GM18511 (cell line): Measurements from ENCODE around the gene NXPH4.

Experiments
- ATAC-seq: cut with Tn5 transposase; IDR thresholded peaks from one replicate; pipeline ENCODE4 v1.9.1; 2021; ENCODE audit warnings: mild to moderate bottlenecking, moderate library complexity; ENCODE audit not compliant: unreplicated experiment

The NXPH4 gene

DNA sequence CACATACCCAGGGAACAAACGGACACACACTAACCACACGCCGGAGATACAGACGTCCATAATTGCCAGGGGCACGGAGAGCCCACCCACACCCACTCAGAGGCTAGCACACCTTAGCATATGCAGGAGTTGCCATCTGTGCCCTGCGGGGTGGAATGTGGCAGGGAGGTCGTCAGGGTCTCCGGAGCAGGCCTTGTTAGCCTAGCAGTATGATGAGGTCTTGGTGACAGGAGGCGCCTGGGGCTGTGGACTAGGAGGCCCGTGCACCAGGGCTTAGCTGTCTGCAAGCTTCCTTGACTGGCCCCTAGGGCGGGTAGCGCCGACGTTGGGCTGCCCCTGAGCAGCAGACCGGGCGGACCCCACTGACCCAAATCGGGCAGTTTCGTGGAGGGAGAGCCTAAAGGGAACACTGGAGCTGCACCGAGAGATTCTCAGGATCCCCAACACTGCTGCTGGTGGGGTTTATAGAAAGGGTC lies 24.4 kb downstream of the NXPH4 start:
- ATAC-seq: no peak

- ATAC-seq: no peak
These were observed 25.1 kb downstream of the NXPH4 start for GRCh38 chr12:57241402-57242310.

DNA sequence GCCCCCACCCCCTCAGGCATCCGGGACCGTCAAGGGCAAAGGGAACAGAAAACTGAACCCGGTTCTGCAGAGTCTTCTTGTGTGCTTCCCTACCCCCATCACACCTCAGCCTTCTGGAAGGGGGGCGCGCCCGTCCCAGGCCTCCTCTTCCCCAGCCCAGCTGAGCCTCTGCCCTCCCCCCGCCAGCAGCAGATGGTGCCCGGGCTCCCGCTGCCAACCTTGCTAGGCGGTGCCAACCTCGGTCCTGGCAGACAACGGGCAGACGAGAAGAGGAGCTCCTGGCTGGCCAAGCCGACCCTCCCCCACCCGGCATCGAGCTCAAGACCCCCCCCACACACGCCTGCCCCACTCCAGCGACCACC lies 25.7 kb downstream of the NXPH4 start:
- ATAC-seq: no peak

DNA sequence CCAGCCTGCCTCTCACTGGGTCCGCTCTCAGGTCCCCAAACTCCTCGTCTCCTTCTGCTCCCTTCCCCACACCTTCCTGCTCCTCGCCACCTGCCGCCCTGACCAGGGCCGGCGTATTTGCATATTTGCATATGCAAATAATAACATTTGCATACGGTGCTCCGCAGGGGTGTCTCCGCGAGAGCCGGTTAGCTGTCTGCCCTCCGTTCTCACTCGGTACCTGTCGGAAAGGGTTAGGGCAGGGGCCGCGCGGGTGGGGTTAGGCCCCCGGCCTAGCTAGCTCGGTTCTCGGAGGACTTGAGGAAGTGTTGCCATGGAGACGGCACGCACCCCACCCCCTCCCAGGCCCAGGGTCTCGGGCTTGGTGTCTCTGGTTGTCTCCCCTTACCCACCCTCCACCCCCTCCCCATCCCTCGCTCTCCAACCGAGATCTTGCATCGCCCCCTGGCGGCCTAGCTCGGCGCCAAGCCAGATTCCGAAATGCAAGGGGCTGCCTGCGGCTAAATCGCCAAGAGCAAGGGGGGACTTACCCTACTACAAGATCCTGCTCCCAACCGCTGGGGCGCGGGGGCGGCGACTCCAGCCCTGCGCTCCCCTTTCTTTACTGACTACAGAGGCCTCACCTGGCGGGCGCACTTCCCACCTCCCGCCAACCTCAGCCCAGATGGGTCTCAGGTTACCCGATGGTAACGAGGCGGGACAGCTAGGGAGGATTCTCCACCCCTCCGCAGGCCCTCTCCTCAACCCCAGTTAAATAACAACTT lies 26.3 kb downstream of the NXPH4 start:
- no peak for ATAC-seq

- peak; percentile 27 for ATAC-seq
These were observed 27.1 kb downstream of the NXPH4 start for GRCh38 chr12:57243521-57244311.

GRCh38 chr12:57244312-57244696 lies 27.7 kb downstream of the NXPH4 start:
- no peak for ATAC-seq

- ATAC-seq: no peak
These were observed 30.4 kb downstream of the NXPH4 start for GRCh38 chr12:57247041-57247440.

GRCh38 chr12:57248934-57249742 lies 32.5 kb downstream of the NXPH4 start:
- ATAC-seq: no peak

DNA sequence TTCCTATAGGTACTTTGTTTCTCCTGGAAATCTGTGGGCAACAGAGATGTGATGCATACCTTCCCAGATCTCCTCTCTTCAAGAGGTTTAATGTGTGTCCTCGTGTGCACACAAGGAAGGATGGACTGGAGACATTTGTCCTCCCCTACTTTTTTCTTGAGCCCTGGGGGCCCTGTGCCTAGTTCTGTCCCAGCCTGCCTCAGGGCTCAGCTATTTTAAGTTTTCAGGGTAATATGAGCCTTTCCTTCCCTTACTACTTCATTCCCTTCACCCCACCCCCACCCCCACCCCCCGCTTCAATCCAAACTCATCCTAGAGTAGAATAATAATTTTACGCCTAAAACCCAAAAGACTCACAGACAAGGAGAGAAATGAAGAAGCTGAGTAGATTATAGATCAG lies 33.9 kb downstream of the NXPH4 start:
- ATAC-seq: no peak

DNA sequence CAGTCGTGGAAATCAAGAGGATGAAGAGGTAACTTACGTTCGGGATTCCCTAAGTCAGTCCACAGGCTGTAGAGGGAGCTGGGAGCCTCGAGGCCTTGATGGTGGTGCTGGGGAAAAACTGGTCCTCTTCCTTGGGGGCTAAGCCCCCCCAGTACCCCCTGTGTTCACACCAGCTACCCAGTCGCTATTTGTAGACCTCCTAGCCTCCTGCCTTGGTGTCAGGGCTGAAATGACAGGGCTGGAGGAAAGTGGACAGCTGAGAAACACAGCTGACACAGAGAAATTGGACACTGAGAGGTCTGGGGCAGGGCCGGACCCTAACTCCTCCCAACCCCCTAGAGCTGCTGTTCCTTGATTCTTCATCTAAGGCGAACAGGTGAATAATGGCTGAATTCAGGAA lies 34.4 kb downstream of the NXPH4 start, which contains the start of gene STAC3:
STAC3 (minus strand) TSS at position 232 of the 400 bp plus-strand sequence. CDS start 1,551 bp downstream, outside the sequence.
- no peak for ATAC-seq

DNA sequence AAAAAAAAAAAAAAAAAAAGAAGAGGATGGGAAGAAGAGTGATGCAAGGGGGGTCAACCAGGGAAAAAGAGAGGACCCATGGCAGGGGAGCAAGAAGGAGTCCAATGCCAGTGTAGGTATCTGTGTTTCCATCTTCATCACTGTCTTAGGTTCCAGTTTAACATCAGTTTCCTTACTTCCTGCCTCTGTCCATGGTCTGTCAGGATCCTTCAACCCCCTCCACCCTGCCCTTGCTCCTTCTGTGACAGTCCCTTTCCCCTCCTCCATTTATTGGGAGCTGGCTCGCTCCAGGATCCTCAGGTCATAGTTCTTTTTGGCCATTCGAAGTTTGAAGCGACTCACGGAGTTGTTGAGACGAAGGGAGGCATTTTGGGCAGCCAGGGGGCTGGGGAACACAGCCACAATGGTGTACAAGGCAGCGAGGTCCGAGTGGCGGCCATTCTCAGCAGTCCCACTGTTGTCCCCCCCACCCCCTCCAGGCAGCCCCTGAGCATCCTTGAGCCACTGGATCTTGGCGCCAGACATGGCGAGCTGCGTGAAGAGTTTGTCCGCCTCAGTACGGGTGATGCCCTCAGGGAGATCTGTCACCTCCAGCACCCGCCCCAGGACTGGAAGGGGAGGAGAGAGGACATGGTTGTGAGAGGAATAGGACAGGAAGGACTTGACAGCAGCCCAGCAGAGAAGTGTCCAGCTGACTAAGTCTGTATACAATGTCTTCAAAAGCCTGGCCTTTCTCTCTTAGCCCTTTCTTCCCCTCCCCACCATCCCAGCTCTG lies 38.1 kb downstream of the NXPH4 start:
- ATAC-seq: no peak

DNA sequence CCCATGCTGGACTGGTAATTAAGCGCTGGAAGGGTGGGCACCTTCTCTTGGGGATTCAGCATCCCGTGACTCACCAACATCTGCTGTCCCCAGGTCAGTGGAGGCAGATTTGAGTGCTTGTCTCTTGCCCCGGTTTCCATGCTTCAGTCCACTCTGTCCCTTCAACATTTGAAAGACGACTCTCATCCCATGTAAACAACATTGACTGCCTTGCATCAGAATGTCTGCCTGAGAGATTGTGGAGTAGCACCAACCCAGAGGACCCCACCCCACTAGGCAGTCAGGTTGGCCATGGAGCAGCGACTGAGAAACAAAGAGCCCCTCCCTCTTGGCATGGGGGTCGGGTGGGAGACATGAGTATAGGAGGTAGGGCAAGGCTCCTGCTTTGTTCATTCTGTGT lies 39.3 kb downstream of the NXPH4 start:
- ATAC-seq: no peak

DNA sequence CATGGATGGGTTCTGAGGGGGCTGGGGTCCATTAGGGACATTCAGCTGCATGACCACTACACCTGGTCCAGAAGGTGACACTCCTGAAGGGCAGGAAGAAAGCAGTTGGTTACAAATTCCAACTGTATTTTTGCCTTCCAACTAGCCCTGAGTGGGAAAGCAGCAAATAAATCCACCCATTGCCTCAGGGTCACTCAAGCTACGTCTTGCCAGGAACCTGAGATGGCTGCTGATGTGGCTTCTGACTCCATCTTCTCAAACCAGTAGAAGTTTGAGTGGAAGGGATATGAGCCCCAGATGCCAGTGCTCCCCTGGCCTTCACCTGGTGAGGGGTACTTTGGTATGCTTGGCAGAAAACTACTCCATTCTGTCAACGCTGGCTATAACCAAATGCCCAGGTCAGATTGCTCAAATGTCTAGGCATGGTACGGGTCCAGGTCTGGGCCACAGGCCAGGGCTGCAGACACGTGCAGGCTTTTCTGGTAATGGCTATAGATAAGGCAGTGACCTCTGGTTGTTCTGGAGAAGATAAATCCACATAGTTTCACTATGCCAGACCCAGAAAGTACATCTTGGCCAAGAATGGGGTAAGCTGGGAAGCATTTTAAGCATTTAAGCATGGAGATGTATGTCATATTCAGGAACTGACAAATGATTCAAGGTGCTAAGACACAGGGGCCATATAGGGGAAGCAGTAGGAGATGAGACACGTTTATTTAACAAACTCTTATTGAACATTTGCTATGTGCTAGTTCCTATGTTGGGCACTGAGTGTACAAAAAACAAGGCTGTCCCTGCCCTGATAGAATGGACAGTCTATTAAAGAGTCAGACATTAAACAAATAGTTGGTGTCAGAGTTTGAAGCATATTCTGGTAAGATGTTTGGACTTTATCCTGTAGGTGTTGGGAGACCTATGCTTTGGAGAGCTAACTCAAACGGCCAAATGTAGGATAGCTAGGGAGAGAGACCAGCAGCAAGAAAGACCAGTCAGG lies 42.7 kb downstream of the NXPH4 start:
- ATAC-seq: no peak

DNA sequence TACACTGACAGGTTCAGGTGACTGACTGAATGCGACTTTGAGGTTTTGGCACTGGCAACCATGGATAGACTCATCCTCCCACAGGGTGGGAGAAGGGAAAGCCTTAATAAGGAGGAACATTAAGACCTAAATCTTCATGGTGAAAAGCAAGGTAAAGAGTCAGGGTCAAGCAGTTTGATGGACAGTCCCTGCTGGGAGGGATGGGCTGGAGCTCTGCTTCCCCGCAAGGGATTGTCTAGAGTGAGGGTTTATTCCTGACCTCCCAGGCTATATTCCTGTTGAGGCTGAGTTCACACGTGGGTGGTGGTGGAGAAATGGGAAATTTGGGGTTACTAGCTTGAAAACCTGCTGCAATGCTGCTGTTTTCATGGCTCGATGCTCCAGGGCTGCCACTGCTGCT lies 43.8 kb downstream of the NXPH4 start:
- ATAC-seq: no peak

- ATAC-seq: no peak
These were observed 44.9 kb downstream of the NXPH4 start for GRCh38 chr12:57261428-57261865.

DNA sequence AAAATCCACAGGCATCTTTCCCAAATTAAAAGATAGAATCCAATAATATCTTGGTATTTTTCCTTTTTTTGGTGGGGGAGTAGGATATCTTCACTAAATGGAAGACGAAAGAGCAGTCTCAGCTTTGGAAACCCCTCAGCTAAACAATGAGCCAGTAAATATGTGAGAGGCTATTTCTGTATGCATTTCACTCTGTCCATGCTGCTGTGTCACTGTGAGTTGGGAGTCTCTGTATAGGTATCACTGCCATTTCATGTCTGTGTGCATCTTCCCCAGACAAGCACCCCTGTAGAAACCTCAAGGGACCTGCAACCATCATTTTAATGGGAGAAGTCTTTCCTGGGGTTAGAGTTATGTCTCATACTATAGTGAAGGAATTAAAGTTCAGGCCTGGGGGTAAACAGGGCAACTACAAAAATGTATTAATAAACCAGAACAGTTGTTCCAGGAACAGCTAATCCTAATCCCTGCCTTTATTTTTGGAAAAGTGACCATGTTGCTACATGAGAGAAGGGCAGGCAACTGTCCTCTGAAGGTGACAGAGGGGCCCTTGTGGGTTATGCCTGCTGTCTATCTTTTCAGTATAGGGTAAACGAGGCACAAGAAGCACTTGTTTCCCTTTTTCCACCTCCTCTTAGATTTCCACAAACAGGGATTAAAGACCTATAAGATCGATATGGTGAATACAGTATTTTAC lies 45.7 kb downstream of the NXPH4 start:
- ATAC-seq: no peak

- ATAC-seq: no peak
These were observed 46.5 kb downstream of the NXPH4 start for GRCh38 chr12:57263096-57263495.

GRCh38 chr12:57266681-57267080 lies 50.1 kb downstream of the NXPH4 start:
- ATAC-seq: no peak
